Activated CD8-positive, alpha-beta memory T cell treated with anti-CD3 and anti-CD28 coated beads, Interleukin-2, amount 10 ng/mL, durations not matched to agents 7 days and 5 days (primary cell): ENCODE data around the gene ALPG. TPM values are rescaled to one million over a fixed set of nuclear protein-coding genes. Genes with fewer than 3 reads are reported as not detected.

ENCODE experiments used
- ATAC-seq: fragments of 150-1000 bp; cut with Tn5 transposase; one replicate; pipeline ENCODE4 v1.10.0; 2021; ENCODE audit warnings: moderate library complexity
- CTCF ChIA-PET: fragments of 350-600 bp; sonication (Branson Sonifier 250); formaldehyde crosslinking; loops from one replicate; lab custom pipeline; 2021; ENCODE audit warnings: antibody characterized with exemption; lab: Charles Lee
- DNase-seq: peaks from one replicate; pipeline ENCODE4 v3.0.0-alpha.2; 2020
- H3K27ac Mint-ChIP-seq: one replicate; pipeline ENCODE4 v1.8.0; 2021; ENCODE audit warnings: mild to moderate bottlenecking, mixed read lengths
- H3K27me3 Mint-ChIP-seq: one replicate; pipeline ENCODE4 v1.8.0; 2021; ENCODE audit warnings: mixed read lengths
- H3K36me3 Mint-ChIP-seq: one replicate; pipeline ENCODE4 v1.8.0; 2021; ENCODE audit warnings: mild to moderate bottlenecking, mixed read lengths
- H3K4me1 Mint-ChIP-seq: one replicate; pipeline ENCODE4 v1.8.0; 2021; ENCODE audit warnings: mixed read lengths
- H3K4me3 Mint-ChIP-seq: one replicate; pipeline ENCODE4 v1.8.0; 2021; ENCODE audit warnings: mild to moderate bottlenecking, moderate library complexity, mixed read lengths
- H3K9me3 Mint-ChIP-seq: one replicate; pipeline ENCODE4 v1.8.0; 2022; ENCODE audit warnings: low read depth, mixed read lengths
- total RNA-seq, 2 experiments: library from RNA; stranded (reverse); gene quantifications; one replicate each; pipeline ENCODE4 v1.2.3, GENCODE V29; 2021

The ALPG gene
- total RNA-seq, 2 experiments from 2014 or later, result not detected

DNA sequence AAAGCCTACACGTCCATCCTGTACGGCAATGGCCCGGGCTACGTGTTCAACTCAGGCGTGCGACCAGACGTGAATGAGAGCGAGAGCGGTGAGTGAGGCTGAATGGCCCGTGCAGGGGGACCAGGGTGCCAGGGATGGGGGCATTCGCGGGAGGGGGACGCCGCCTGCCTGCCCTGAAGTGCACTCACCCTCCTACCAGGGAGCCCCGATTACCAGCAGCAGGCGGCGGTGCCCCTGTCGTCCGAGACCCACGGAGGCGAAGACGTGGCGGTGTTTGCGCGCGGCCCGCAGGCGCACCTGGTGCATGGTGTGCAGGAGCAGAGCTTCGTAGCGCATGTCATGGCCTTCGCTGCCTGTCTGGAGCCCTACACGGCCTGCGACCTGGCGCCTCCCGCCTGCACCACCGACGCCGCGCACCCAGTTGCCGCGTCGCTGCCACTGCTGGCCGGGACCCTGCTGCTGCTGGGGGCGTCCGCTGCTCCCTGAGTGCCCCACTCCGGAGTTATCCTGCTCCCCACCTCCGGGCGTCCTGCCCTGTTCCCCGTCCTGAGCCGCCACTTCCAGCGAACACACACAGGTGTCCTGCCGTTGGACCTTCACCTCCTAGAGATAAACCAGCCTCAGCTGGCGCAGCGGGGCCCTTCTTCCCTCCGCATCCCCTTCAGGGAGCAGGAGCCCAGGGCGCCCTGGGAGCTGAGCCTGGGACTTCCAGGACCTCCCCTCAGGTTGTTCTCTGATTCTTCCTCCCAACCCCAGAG, 52.2 kb downstream of the ALPG start:
- no peaks in the 10 kb centered on the region for H3K9me3 Mint-ChIP-seq
- no peak overlapping the region for H3K4me3 Mint-ChIP-seq
- no peak for ATAC-seq
- DNase-seq, result no peak
- H3K27me3 Mint-ChIP-seq, result peaks cover 16% of the 10 kb centered on the region
- H3K4me1 Mint-ChIP-seq, result no peaks in the 10 kb centered on the region
- CTCF ChIA-PET, result no interaction called here
- H3K27ac Mint-ChIP-seq, result no peak overlapping the region
- no peaks in the 10 kb centered on the region for H3K36me3 Mint-ChIP-seq

DNA sequence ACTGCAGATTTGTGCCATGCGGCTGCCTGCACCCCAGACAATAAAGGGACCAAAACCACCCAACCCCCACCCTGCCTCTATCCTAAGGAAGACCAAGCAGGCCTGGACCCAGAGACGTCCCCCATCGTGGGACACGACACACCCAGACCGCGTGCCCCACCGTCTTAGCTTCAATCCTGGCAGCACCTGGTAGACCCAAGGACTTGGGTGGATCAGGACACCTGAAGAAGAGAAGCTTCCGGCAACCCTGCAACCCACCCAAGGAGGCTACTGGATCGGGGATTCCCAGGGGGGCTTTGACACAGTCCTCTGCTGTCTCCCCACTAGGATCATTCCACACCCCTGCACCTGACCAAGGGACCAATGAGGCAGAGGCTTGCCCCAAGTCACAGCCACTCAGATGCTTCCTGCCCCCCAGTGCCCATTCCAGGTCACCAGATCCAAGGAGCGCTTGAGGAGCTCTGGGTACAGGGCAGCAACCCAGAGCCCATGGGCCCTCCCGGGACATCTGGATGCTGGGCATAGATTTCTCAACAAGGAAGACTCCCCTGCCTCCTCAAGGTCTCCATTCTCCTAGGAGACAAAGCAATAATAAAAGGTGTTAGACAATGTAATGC, 52.9 kb downstream of the ALPG start:
- Mint-ChIP-seq H3K9me3 (no peaks in the 10 kb centered on the region), H3K4me3 (no peak overlapping the region), H3K27me3 (peaks cover 14% of the 10 kb centered on the region), H3K4me1 (no peaks in the 10 kb centered on the region), H3K36me3 (no peaks in the 10 kb centered on the region), H3K27ac (no peak overlapping the region)
- CTCF ChIA-PET, result no interaction called here
- no peak for ATAC-seq
- no peak for DNase-seq

GRCh38 chr2:232460171-232460570, 53.5 kb downstream of the ALPG start:
- CTCF ChIA-PET, result no interaction called here
- H3K36me3 Mint-ChIP-seq, result no peaks in the 10 kb centered on the region
- no peaks in the 10 kb centered on the region for H3K9me3 Mint-ChIP-seq
- DNase-seq (no peak), ATAC-seq (no peak)
- no peak overlapping the region for H3K4me3 Mint-ChIP-seq
- peaks cover 14% of the 10 kb centered on the region for H3K27me3 Mint-ChIP-seq
- no peaks in the 10 kb centered on the region for H3K4me1 Mint-ChIP-seq
- H3K27ac Mint-ChIP-seq, result no peak overlapping the region

Other genes starting within 250 kb of the ALPG start
- not detected for gene ALPP, start 28.1 kb upstream of the ALPG start, total RNA-seq
- gene ALPI, start 49.3 kb downstream of the ALPG start, total RNA-seq, result not detected
- under 1 TPM in 1 of 2 experiments, not detected in 1; 0.21 TPM for gene ECEL1, start 81.0 kb downstream of the ALPG start, total RNA-seq
- not detected for gene PRSS56, start 113.5 kb downstream of the ALPG start, total RNA-seq
- not detected for gene CHRND, start 119.3 kb downstream of the ALPG start, total RNA-seq
- gene CHRNG, start 132.8 kb downstream of the ALPG start, total RNA-seq, result not detected
- 1 to 10 TPM; 6.1 to 9.6 TPM for gene TIGD1, start 143.7 kb downstream of the ALPG start, total RNA-seq
- gene EIF4E2, start 143.8 kb downstream of the ALPG start, total RNA-seq, result 10 to 100 TPM; 59.9 to 81.1 TPM
- gene EFHD1, start 226.8 kb downstream of the ALPG start, total RNA-seq, result 1 to 10 TPM in 1 of 2 experiments, under 1 TPM in 1; 0.23 to 1.4 TPM